CMK (cell line): ENCODE results near the gene BLVRB.
"Not testable (repeated sequence)": the region's sequence is repeated elsewhere in the genome, so short reads cannot be mapped to it uniquely, and the experiment has no call there.

ENCODE experiments used
- DNase-seq: peaks from one replicate; pipeline ENCODE4 v3.0.0-alpha.2; 2010; ENCODE audit warnings: low read depth

Gene BLVRB

GRCh38 chr19:40465557-40466218, at the start of gene BLVRB:
BLVRB (minus strand) TSS chr19:40465745; CDS start chr19:40465688, 57 bp downstream.
- DNase-seq = peak; percentile 97

- DNase-seq = no peak
Measured at GRCh38 chr19:40513741-40514315, 48.3 kb upstream of the BLVRB start.

GRCh38 chr19:40513345-40513678, 47.8 kb upstream of the BLVRB start:
- DNase-seq = no peak

GRCh38 chr19:40512473-40513344, 47.2 kb upstream of the BLVRB start:
- no peak for DNase-seq

DNA sequence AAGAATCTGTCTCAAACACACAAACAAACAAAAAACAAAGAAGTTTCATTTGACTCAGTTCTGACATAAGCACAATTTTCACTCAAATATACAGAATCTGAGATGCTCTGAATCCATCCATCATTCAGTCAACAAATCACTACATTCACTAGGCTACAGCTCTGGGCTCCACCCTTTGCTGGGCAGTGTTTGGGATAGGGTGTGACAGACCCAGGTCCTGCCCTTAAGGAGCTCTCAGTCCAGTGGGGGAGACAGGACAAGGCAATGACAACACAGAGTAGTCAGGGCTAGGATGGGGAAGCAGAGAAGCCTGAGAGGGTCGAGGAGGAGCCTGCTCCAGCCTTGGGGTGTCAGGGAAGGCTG, 46.5 kb upstream of the BLVRB start:
- DNase-seq = no peak

DNA sequence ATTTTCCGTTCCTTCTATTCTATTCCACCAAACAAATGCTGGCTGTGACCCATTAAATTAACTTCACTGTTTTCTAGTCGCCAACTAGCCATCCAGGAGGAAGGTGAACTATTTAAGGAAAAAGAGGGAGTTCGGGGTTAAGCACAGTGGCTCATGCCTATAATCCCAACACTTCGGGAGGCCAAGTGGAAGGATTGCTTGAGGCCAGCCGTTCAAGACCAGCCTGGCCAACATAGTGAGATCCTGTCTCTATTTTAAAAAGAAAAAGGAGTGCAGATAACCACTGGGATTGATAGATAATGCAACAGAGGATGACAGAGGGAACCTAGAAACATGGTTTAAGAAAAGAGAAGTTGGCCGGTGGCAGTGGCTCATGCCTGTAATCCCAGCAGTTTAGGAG, 45.9 kb upstream of the BLVRB start:
- DNase-seq = no peak

DNA sequence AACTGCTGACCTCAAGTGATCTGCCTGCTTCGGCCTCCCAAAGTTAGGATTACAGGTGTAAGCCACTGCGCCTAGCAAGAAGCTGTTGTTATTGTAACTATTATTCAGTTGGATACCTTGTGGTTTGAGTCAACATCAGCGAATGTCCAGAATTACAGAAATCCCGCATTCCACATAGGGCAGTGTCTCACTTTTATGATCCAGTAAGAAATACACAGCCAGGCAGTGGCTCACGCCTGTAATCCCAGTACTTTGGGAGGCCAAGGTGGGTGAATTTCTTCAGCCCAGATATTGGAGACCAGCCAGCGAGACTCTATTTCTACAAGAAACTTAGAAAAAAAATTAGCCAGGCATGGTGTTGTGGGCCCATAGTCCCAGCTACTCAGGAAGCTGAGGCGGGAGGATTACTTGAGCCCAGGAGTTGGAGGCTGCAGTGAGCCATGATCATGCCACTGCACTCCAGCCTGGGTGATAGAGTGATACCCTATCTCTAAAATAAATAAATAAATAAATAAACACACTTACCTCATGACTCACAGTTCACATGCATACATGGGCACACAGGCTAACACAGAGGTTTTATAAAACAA, 45.1 kb upstream of the BLVRB start:
- no peak for DNase-seq

- DNase-seq = no peak
Measured at GRCh38 chr19:40508739-40509260, 43.3 kb upstream of the BLVRB start.

DNA sequence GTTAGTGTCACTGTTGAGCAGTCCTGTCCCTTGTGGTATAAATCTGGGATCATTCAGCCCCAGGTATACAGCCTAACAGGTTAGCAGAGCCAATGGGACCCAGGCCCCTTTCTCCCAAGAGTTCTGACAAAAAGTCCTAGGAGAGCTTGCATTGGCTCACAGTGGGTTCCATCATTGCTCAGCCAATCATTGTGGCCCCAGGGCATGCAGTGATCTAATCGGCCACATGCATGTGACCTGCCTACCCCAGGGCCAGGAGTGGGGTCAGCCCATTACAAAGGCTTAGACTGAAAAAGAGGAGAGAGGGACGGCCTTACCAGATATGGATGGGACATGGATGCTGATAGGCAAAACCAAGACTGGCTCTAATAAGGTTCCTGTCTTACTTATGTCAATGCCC, 42.3 kb upstream of the BLVRB start:
- no peak for DNase-seq

GRCh38 chr19:40506099-40506498, 40.6 kb upstream of the BLVRB start:
- no peak for DNase-seq

GRCh38 chr19:40503320-40503695, 37.8 kb upstream of the BLVRB start:
- DNase-seq = no peak

GRCh38 chr19:40502647-40503319, 37.2 kb upstream of the BLVRB start:
- no peak for DNase-seq

DNA sequence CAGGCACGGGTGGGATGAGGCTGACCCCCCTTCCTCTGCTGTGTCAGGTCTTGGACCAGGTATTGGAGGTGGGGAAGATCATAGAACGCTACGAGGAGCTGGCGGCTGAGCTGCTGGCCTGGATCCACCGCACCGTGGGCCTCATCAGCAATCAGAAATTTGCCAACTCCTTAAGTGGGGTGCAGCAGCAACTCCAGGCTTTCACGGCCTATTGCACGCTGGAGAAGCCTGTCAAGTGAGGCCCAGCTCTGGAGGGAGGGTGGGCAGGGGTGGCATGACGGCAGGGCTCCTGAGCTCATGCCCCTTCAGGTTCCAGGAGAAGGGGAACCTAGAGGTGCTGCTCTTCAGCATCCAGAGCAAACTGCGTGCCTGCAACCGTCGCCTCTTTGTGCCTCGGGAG, 36.5 kb upstream of the BLVRB start:
- no peak for DNase-seq

GRCh38 chr19:40501599-40501998, 36.1 kb upstream of the BLVRB start:
- DNase-seq = no peak

DNA sequence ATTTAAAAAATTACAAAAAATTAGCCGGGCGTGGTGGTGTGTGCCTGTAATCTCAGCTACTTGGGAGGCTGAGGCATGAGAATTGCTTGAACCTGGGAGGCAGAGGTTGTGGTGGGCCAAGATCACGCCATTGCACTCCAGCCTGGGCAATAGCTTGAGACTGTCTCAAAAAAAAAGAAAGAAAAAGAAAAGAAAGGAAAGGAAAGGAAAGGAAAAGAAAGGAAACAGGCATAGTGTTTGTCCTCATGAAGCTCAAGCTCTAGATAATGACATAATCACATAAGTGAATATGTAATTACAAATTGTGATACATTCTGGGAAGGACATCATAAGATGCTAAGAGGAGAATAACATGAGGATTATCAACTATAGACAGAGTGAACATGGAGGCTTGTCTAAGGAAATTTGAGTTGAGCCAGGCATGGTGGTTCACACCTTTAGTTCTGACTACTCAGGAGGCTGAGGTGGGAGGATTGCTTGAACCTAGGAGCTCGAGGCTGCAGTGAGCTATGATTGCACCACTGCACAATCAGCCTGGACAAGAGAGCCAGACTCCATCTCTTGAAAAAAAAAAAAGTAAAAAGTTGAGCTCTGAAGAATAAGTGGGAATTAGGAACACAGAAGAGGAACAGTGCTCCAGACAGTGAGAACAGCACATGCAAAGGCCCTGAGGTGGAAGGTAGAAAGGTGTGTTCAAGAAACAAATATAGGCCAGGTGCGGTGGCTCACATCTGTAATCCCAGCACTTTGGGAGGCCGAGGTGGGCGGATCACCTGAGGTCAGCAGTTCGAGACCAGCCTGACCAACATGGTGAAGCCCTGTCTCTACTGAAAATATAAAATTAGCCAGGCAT, 35.4 kb upstream of the BLVRB start:
- DNase-seq = not testable (repeated sequence)

DNA sequence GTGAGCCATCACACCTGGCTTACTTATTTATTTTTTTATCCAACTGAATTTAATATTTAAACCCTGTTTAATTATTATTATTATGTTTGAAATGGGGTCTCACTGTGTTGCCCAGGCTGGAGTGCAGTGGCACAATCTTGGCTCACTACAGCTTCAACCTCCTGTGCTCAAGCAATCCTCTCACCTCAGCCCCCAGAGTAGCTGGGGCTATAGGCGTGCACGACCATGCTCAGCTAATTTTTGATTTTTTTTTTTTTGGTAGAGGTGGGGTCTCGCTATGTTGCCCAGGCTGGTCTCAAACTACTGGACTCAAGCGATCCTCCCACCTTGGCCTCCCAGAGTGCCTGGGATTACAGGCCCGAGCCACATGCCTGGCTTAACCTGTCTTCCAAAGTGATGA, 33.8 kb upstream of the BLVRB start:
- DNase-seq = no peak

DNA sequence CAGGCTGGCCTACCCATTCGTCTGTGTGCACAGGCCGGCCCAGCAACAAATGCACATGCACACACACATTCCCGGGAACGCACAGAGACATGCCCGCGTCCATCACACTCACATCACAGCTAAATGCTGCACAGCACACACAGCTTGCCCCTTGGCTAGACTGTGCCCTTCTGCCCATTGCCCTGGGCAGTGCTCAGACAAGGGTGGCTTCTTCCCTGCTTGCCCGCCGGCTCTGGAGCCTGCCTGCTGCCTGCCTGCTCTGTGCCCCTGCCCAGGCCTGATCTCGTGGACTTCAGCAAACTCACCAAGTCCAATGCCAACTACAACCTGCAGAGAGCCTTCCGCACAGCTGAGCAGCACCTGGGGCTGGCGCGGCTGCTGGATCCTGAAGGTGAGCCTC, 31.7 kb upstream of the BLVRB start:
- DNase-seq = no peak

DNA sequence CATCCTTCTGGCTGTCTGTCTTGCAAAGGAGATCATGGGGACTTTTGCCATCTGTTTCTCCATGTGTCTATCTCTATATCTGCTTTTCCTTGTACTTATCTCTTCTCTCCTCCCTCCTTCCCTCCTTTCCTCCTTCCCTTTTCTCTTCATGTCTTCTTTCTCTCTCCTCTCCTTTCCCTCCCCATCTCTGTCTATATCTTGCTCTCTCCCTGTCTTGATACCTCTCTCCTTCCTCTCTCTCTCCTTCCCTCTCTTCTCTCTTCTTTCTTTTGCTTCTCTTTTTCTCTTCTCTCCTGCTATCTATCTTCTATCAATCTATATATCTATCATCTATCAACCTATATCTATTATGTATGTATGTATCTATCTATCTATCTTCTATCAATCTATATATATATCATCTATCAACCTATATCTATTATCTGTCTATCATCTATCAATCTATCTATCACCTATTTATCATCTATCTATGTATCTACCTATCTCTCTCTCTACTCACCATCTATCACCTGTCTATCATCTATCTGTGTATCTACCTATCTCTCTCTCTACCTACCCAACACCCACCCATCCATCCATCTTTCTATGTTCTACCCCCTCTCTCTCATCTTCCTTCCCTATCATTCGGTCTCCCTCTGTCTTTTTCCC, 28.8 kb upstream of the BLVRB start:
- no peak for DNase-seq

- no peak for DNase-seq
Measured at GRCh38 chr19:40493778-40494177, 28.2 kb upstream of the BLVRB start.

DNA sequence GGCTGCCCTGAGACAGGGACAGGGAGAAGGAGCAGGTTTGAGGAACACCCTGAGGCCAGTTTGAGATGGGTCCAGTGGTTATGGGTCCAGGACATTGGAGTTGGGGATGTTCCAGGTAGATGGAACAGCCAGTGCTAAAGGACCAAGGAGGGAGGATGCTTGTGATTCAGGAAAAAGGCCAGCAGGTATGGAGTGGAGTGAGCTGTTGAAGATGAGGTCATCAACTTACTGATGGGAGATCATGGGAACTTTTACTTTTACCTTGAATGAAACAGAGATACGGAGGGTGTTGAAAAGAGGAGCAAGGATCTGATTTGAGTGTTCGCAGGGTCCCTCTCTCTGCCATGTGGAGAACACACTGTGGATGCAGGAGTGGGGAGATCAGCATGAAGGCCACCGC, 26.7 kb upstream of the BLVRB start:
- no peak for DNase-seq

- DNase-seq = no peak
Measured at GRCh38 chr19:40489882-40490230, 24.3 kb upstream of the BLVRB start.
